ENCODE data around the gene DOCK11.
A peak's percentile ranks its signal among the peaks of the same experiment; 100 is the strongest.

The DOCK11 gene

DNA sequence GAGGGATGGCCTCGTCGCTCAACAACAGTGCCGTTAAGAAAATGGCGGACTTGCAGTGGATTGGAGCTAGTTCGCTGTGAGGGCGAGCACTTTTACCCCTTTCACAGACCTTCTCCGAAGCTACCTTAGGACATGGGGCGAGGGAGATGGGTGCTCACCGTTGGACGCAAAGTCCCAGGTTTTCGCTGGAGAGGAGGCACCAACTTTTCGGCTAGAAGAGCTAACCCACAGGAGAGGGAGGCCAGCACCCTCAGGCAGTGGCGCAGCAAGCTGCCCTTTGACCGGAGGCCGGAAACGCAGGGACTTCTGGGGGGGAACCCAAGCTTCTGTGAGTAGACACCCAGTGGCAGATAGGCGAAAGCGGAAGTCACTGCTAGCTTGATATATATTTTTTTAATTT is 138.7 kb downstream of the DOCK11 start:
- no peak for DNase-seq

DNA sequence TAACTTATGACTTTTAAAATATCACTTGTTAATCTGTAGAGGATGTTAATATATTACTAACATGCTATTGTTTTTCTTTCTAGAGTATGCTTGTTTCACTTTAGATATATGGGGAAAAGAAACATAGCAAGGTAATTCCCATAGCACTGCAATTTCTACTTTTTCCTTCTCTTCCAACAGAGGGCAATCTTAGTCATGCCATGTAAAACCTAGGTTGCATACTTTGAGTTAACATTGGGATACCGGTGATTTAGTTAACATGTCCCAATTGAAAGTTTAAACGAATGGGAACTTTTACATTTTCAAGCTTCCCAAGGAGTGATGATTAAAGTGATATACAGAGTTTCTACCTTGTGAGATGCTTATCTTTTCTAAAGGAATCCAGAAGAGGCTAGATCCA is 142.4 kb downstream of the DOCK11 start:
- no peak for DNase-seq

DNA sequence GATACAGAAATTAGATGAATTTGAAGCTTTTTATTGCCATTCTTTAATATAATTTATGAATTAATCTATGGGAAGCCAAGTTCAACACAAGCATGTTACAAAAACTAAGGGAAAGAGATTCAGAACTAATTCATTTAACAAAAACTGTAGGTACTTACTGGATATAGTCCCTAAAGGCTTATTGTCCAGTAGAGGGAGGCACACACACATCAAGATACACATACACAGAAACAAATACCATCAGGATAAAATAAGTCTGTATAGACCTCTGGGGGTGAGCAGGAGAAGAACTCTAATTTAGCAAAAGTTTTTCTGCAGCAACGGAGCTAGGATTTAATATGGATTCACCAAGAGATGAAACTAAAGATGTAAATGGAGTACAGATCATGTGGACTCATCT is 148.8 kb downstream of the DOCK11 start:
- DNase-seq, result peak; percentile 10

DNA sequence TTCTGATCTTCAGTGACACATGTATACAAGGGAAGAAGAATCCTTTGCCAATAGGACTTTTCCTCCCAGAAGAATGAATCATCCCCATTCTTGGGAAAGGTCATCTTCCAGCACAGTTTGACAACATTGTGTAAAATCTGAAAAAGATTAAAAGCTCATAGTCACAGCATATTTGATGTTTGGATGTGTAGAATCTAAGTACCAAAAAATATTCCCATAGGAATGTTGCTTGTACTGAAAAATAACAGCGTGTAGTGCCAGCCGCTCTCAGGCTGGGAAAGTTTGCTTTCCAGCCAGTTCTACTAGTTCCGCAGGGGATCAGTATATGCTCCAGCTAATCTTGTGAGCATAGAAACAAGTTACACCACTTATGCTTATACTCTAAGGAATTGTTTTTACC is 157.1 kb downstream of the DOCK11 start:
- DNase-seq, result no peak

- no peak for DNase-seq
These were observed 158.7 kb downstream of the DOCK11 start for GRCh38 chrX:118654331-118654730.

DNA sequence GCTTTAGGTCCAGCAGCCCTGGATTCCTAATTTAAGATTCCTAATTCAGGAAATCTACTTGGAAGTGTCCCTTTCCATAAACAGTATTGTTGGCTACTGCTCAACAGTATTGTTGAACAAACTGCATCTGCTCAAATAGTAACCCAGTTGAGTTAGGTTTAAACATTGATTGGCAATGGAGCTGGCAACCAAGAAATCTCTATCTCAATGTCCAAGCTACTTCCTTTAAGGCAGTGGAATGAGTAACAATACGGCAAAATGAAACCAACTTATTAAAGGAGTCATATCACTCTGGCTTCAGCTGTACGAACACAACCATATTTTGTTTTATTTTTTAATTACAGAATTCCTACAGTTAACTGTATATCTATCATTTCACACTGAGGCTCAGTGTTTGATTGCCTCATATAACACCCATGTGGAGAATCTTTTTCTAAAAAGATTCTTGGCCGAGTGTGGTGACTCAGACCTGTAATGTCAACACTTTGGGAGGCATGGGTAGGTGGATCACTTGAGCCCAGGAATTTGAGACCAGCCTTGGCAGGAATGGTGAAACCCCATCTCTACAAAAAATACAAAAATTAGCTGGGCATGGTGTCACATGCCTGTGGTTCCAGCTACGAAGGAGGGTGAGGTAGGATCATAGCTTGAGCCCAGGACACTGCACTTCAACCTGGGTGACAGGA is 160.1 kb downstream of the DOCK11 start:
- no peak for DNase-seq

DNA sequence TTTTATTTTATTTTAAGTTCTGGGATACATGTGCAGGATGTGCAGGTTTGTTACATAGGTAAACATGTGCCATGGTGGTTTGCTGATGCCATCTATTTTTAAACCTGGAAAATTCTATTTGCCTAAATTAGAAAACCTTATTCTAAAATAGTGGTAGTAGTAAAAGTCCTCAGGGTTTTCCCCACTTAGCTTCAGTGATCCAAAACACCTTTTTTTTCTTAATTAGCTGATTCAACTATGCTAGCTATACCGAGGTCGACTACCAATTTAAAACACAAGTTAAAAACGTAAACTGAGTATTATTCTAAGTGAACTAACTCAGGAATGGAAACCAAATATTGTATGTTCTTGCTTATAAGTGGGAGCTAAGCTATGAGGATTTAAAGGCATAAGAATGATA is 161.8 kb downstream of the DOCK11 start:
- no peak for DNase-seq

DNA sequence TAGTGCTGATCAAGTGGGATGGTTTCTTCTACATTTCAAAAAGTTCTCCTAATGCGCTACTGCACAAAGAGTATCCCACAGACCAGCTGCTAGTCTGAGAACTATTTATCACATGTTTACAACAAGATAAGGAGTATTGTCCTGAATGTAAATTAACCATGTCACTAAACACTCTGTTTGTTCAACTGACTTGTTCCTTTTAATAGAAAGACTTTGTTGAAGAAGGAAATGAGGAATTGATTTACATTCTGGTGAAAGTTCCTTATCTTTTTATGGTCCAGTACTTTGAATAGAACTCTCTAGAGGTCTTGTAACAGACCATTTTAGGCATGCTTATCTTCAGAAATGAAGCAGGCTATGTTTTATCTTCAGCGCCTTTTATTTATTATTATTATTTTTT is 164.5 kb downstream of the DOCK11 start:
- no peak for DNase-seq

- DNase-seq, result no peak
These were observed 169.6 kb downstream of the DOCK11 start for GRCh38 chrX:118665204-118665603.

- no peak for DNase-seq
These were observed 170.9 kb downstream of the DOCK11 start for GRCh38 chrX:118666521-118666920.

DNA sequence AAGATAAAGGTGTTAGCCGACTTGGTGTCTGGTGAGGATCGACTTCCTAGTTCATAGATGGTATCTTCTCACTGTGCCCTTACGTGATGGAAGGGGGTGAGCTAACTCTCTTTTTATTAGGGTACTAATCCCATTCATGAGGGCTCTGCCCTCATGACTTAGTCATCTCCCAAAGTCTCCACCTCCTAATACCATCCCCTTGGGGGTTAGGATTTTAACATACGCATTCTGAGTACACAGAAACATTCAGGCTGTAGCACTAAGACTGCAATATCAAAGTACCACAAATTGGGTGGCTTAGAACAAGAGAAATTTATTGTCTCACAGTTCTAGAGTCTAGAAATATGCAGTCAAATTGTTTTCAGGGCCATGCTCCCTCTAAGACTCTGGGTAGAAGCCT is 173.8 kb downstream of the DOCK11 start:
- DNase-seq, result no peak

- DNase-seq, result no peak
These were observed 179.8 kb downstream of the DOCK11 start for GRCh38 chrX:118675326-118675965.

DNA sequence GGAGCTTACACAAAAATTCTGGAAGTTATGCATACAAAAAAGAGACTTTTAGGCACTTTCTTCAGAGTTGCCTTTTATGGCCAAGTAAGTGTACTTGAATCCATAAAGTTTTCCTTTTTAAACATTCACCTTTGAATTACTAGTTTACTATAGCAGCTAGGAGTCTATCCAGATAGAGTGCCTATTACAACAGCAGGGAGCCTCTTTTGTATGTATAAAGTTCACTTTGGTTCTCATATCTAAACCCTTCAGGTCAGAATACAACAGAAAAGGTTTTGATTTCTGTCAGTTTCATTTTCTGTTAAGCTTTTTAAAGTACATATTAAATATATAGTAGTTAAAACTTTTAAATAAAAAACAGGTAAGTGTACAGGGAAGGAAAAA is 180.3 kb downstream of the DOCK11 start:
- DNase-seq, result no peak

- DNase-seq, result no peak
These were observed 181.7 kb downstream of the DOCK11 start for GRCh38 chrX:118677318-118677717.

- DNase-seq, result no peak
These were observed 183.7 kb downstream of the DOCK11 start for GRCh38 chrX:118679290-118679689.

GRCh38 chrX:118682258-118683014 is 186.8 kb downstream of the DOCK11 start:
- DNase-seq, result no peak

DNA sequence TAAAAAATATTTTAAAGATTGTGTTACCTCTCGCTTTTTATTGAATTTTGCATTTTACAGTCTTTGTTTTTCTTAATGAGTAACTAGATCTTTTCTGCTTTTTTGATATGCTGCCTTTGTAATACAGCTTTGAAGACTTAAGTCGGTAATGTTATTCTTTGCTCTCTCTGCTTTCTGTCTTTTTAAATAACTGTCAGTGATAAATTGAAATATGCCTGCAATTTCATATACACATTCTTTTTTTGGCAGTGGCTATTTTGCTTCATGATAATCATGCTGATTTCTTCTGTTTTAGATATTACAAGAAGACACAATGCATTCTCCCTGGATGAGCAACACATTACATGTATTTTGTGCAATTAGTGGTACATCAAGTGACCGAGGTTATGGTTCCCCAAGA is 189.8 kb downstream of the DOCK11 start:
- no peak for DNase-seq

DNA sequence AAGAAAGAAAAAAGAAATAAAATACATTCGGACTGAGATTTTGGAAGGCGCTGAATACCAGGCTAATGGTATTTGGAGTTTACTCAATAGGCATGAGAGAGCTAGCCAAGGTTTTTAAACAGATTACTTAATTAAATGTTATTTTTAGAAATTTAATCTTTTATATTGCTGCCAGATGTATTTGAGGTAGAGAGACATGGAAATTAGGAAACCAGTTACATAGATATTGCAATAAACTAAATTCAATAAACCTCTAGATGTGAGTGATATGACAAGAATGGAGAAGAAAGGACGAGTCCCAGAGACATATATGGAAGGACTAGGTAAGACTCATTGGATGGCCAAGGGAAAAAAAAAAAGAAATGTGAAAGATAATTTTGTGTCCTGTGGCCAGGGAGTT is 193.3 kb downstream of the DOCK11 start:
- no peak for DNase-seq

DNA sequence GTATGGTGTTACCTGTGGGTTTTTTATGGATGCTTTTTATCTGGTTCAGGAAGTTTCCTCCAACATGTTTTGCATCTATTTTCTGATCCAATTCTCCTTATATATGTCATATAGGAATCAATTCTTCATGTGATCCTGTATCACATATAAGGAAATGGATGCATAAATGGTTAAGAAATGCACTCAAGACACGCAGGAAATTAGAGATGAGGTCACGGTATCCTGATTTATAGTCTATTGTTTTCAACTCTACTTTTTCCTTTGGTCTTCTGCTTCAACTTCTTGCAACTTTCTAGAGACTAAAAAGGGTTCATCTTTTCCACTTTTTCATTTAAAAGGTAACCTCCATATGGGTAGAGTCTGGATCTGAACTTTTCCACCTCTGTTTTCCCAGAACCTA is 198.2 kb downstream of the DOCK11 start:
- DNase-seq, result no peak

DNA sequence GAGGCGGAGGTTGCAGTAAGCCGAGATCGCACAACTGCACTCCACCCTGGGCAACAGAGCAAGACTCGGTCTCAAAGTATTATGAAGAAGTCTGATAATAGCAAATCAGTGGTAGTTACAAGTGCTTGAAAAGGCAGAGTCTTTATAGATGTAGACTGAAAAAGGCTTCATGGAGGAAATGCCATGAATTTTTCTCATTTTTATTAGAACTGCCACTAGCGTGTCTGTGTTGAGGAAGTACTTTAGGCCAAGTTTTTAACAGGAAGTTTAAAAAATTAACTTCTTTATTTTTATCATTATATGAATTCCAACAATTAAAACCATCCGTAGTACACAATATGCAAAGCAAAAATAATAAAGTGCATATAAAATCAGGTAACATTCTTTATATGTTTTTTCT is 199.0 kb downstream of the DOCK11 start:
- DNase-seq, result no peak

DNA sequence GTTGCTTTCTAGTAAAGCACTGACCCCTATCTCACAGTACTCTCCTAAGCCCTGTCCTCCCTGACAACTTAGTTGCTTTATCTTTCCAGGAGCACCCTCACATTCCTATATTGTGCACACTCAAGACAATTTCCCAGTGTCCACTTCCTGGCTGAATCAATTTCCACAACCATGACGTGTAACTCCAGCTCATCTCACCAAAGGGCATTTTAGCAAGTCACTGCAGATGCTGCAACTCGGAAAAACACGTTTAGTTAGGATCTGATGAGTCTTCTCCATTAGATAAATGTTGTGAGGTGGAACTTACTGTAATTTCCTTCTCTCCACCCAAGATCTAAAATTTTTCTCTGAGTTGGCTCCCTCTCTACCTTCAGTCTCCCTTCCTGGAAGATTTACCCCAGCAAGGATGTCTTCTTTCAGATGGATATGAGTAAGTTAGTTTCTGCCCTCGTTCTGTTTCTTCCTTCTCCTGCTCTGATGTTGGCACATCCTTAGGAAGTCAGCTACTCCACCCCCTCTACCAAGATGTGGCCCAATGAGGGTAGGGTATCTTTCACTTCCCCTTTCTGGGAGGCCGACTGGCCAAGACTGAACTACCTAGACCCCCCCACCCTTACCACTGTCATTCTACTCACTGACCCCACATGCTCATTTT is 203.0 kb downstream of the DOCK11 start:
- DNase-seq, result no peak

- no peak for DNase-seq
These were observed 207.1 kb downstream of the DOCK11 start for GRCh38 chrX:118702741-118703140.

DNA sequence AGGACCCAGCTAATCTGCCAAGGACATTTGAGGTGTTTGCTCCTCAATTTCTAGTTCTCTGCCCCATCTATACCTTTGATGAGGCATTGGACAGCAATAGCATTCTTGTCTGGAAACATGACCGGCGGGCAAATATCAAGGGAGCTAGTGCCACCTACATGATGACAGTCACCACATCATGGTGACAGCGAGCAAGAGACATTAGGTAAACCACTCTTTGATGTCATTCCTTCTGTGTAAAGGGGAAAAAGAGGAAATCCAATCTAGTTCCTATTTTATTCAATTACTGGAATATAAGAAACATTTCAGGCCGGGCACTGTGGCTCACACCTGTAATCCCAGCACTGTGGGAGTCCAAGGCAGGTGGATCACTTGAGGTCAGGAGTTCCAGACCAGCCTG is 211.1 kb downstream of the DOCK11 start:
- DNase-seq, result no peak

DNA sequence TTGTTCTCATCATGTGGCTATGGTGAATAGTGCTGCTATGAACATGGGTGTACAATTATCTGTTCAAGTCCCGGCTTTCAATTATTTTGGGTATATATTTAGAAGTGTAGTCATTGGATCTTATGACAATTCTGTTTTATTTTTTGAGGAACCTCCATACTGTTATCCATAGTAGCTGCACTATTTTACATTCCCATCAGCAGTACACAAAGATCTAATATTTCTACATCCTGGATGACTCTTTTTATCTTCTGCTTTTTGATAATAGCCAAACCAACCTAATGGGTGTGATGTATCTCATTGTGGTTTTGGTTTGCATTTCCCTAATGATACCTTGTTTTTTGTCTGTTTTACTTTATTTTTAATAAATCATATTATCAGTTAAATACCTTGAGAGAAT is 218.9 kb downstream of the DOCK11 start:
- DNase-seq, result no peak
